Body of pancreas (tissue), 4 donors: ENCODE data around the gene PIGZ.

Experiments
- CTCF ChIP-seq, 7 experiments: fragments of 450-650 bp in 4 of 7; fragments of 200-600 bp in 3 of 7; sonication (generic) in 3 of 7; IDR thresholded peaks; one replicate each; pipeline ENCODE4 v1.5.1; 2016 to 2019; ENCODE audit warnings: antibody characterized with exemption in 7 of 7
- POLR2A ChIP-seq, 3 donors: fragments of 450-650 bp; IDR thresholded peaks; one replicate each; pipeline ENCODE4 v1.6.1; 2016; ENCODE audit warnings: antibody characterized with exemption in 3 of 3, mild to moderate bottlenecking in 2 of 3

- TF ChIP-seq CTCF (IDR thresholded peaks at IDR 0.05) (no peak), POLR2A (IDR thresholded peaks at IDR 0.05) (no peak)
These were observed 6.0 kb upstream of the PIGZ start for GRCh38 chr3:196974661-196975060.
